GM18867 (cell line): ENCODE results near the gene FHOD3.
A peak's percentile ranks its signal among the peaks of the same experiment; 100 is the strongest.
"Not testable (repeated sequence)": the region's sequence is repeated elsewhere in the genome, so short reads cannot be mapped to it uniquely, and the experiment has no call there.

ENCODE experiments used
- ATAC-seq: cut with Tn5 transposase; IDR thresholded peaks from one replicate; pipeline ENCODE4 v1.9.1; 2021; ENCODE audit warnings: mild to moderate bottlenecking, moderate library complexity; ENCODE audit not compliant: unreplicated experiment

Gene FHOD3

DNA sequence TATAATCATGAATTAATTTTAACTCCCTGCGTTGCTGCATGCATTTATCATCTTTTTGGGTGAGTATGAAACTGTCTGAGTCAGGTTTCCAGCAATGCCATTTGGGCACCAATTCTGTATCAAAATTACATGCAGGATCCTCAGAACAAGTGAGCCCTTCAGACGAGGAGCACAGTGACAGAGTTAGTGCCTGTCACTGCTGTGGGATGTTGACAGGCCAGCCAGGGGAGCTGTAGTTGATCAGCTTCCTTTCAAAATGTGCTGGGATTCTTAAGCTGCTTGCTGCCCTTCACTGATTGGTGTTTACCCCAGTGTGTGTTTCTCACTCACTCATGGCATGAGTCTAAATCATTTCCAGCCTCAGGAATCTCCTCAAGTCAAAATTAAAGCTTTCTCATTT, 422.1 kb downstream of the FHOD3 start:
- no peak for ATAC-seq

GRCh38 chr18:36721351-36721750, 423.8 kb downstream of the FHOD3 start:
- ATAC-seq = not testable (repeated sequence)

GRCh38 chr18:36724169-36724568, 426.7 kb downstream of the FHOD3 start:
- no peak for ATAC-seq

GRCh38 chr18:36724591-36725001, 427.1 kb downstream of the FHOD3 start:
- ATAC-seq = no peak

GRCh38 chr18:36728345-36728744, 430.8 kb downstream of the FHOD3 start:
- ATAC-seq = no peak

GRCh38 chr18:36729197-36729596, 431.7 kb downstream of the FHOD3 start:
- peak; percentile 70 for ATAC-seq

DNA sequence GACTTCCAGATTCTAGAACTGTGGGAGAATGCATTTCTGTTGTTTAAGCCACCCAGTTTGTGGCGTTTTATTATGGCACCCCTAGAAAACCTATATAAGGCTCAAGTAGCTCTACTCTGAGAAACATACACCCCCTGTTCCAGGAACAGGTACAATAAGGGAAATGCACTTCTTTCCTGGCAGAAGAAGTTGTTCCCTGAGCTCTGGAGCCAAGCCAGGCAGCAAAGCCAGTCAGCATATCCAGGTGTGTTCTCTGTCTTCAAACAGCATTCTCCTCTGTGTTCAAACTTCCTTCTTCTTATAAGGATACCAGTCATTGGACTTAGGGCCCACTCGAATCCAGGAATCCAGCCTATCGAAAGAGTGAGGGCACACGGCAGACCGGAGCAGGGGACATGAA, 434.8 kb downstream of the FHOD3 start:
- no peak for ATAC-seq

DNA sequence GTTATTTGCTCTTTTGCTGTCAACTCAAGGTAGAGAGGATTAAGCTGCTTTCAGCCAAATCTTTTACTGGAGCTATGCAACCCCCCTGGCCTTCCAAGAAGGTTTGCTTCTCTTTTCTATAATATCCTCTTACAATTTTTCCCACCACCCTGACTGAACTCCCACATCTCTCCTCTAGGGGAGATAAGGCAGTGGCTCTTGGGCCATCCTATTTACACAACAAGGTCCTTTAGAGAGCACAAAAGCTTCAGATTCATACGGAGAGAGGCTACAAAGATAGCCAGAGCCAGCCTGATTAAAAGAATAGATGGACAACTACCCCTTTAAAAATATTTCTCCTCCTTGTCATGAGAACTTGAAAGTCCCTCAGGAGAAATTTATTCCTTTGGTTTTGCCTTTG, 435.6 kb downstream of the FHOD3 start:
- ATAC-seq = no peak

GRCh38 chr18:36734596-36734995, 437.1 kb downstream of the FHOD3 start:
- peak; percentile 7 for ATAC-seq

DNA sequence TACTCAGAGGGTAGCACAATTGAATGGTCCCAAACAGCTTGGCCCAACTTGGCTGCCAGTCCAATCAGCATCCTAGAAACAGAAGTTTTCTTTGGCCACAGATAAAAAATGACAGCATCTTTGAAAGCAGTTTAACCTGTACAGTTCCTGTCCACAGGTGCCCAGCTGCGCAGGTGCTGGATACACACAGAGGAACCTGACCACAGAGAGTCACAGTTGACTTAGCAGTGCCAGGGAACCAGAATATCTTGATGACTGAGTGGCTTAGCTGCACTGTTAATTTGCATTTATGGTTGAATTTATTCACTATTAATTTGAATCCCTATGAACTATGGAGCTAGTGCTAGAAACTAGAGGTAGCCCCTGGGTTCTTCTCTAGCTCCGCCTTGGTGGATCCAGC, 437.6 kb downstream of the FHOD3 start:
- peak; percentile 85 for ATAC-seq

DNA sequence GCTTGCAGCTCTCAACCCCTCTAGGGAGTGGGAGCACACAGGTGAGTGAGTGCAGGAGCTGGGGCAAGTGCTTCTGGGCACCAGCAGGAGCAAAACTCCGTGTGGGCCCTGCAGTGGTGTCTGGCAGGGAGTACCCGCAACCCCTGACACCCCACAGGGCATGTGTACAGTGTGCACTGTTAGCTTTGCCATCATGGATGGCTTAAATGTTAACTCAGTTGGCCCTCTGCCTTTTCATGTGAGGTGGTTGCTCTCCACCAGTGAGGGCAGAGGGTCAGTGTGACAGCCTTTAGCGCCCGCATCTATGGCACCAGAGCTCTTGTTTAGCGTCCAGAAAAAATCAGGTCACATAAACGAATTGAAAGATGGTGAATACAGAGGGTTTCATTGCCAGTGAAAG, 438.6 kb downstream of the FHOD3 start:
- no peak for ATAC-seq

DNA sequence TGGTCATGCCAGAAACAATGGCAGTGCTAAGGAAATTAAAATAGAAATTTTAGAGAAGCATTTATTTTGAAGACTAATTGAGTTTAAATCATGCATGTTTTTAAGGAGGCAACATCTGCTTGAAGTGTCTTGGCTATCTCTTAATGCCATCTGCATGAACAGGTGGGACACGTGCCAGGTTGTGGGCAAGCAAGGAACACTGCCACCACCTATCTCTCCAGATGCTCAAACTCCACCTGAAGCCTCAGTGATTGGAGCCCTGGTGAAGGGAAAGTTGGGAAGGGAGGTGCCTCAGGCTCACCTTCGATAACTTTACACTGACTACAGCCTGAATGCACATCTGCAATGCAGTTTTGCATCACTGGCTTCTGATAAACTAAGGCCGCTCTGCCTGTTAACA, 439.8 kb downstream of the FHOD3 start:
- ATAC-seq = no peak

DNA sequence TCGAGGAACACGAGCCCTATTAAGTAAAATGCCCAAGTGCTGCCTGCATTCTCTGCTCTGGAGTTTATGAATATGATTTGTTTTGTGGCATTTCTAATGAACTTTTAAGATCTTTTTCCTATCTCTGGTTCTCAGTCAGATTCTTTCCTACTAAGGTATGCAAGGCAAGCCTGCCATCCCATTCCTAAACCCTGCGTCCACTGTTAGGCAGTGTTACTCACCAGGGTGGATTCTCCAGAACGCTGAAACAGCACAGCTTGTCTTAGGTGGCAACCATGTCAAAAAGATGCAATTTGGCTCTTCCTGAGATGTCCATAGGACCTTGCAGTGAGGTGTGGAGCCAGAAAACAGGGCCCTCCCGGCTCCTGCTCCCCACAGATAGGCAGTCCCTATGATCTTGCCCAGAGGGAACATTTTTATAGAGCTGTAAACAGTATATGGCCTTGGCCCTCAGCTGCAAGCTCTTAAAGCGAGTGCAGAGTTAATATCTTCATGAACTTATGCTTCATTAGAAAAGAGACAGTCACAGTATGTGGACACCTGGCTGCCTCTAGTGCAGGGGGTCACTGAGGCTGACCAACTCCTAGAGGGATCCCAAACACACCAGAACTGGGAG, 446.9 kb downstream of the FHOD3 start:
- no peak for ATAC-seq

DNA sequence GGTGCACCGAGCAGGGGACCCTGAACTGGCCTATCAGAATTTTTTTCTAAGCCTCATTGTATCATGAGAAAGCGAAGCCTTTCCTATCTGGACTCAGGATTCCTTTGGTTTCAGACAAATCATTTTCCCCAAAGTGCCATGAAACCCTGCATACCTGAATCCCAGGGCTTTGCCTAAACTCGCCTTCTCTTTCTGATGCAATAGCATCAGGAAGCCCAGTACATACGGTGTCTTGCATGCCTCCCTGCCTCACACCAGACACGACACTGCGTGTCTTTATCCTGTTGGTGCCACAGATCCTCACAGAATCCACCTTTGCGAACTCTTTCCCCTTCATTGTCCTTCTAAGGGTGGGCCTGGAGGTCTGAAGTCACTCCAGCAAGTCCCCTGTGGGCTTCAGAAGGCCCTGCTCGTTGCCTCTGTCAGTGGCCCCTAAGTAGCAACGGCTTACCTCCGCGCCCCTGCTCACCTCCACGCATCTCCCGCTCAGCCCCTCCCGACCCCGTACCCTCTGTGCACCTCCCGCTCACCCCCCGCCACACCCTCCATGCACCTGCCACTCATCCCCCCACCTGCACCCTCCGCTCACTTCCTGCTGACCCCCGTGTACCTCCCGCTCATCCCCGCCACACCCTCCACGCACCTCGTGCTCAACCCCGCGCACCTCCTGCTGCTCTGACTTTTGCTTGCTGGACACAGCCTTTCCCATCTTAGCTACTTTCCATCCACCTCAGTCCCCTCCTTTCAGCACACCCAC, 447.9 kb downstream of the FHOD3 start:
- no peak for ATAC-seq

- ATAC-seq = no peak
These were observed 455.7 kb downstream of the FHOD3 start for GRCh38 chr18:36752929-36753865.

GRCh38 chr18:36756242-36756641, 458.7 kb downstream of the FHOD3 start:
- ATAC-seq = no peak

DNA sequence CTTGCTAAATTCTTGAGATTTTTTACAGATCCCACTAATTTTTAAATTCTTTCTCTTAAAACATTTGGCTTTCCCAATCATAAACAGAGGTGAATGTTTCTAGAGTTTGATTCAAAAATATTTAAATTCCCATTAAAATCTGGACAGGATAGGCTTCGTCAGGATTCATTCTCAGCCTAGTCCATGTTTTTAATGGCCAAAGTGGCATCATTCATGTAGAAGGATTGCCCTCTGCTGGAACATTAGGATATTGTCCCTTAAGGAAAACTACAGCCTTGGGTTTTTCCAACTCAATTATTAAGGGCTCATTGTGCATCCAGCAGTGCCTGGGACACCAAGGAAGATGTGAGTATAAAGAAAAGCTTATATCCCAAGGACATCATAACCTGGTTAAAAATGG, 459.6 kb downstream of the FHOD3 start:
- ATAC-seq = no peak

DNA sequence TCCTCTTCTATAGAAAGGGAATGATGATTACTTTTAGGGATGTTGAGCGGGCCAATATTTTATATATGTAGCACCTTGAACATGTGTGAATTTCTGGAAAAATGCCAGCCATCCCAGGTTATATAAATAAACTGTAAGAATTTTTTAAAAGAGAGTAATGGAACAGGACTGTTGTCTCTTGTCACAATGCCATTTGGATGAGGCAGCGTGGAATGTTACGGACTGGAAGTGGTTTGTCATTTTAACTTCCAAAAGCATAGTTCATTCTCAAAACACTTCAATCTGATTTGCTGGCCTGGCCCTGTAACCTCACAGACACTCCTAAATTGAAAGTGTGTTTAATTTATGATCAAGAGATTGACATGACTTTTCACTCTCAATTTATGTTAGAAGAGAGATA, 460.5 kb downstream of the FHOD3 start:
- no peak for ATAC-seq

- ATAC-seq = no peak
These were observed 461.1 kb downstream of the FHOD3 start for GRCh38 chr18:36758623-36759022.

DNA sequence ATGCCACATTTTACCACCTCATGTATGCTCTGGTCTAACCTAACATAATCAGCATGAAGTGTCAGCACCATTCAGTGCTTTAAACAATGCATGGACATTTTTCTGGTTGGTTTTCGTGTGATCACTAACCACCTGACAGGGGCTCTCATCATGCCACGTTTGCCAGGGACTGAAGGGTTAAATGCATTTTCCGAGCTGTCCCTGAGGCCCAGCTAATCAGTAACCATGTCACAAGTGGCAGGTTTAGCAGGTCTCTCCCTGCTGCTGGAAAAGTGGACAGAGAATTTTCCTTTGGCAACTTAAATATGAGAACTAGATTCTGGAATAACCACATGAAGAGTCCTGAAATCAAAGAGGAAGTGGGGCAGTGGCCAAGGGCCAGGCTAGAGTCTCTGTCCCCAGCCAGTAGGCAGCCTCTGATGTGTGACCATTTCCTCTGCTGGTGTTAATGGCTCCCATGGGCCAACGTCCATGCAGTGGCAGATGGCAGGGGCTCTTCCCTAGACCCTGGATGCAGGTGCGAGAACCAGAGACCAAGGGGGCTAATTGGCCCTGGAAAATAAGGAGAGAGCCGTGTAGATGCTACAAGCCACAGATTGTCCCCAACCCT, 461.8 kb downstream of the FHOD3 start:
- ATAC-seq = no peak

DNA sequence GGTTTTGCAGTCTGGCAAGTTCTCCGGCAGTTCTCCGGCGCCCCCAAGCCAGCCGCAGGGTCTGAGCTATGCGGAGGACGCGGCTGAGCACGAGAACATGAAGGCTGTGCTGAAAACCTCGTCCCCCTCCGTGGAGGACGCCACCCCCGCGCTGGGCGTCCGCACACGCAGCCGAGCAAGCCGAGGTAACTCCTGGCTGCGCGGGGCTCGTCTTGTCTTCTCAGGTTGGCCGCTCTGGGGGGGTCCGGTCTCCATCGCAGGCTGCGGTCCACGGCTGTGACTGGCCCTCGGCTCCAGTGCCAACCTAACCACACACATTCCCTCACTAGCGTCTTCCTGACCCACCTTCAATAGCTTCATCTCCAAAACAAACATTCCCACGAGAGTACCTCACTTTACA, 463.1 kb downstream of the FHOD3 start:
- ATAC-seq = no peak
